Ectodermal cell (in vitro differentiated cells): ENCODE results near the gene TVP23C.
"Not testable (repeated sequence)": the region's sequence is repeated elsewhere in the genome, so short reads cannot be mapped to it uniquely, and the experiment has no call there.

Experiments used
- H3K27ac ChIP-seq: 2 replicates; pipeline ENCODE4 v1.7.0; 2013; ENCODE audit warnings: mild to moderate bottlenecking, low read depth, low read length; ENCODE audit not compliant: insufficient read depth, poor library complexity, severe bottlenecking
- H3K27me3 ChIP-seq: 2 replicates; pipeline ENCODE4 v1.7.0; 2013; ENCODE audit warnings: mild to moderate bottlenecking, low read length; ENCODE audit not compliant: insufficient read depth, control insufficient read depth, poor library complexity, severe bottlenecking
- H3K36me3 ChIP-seq: one replicate; pipeline ENCODE4 v1.7.0; 2013; ENCODE audit warnings: low read length; ENCODE audit not compliant: control insufficient read depth, insufficient read depth
- H3K4me1 ChIP-seq: one replicate; pipeline ENCODE4 v1.7.0; 2013; ENCODE audit warnings: low read length; ENCODE audit not compliant: control insufficient read depth, insufficient read depth
- H3K4me3 ChIP-seq: 2 replicates; pipeline ENCODE4 v1.7.0; 2013; ENCODE audit warnings: low read depth, low read length, control low read depth; ENCODE audit not compliant: insufficient read depth
- H3K9me3 ChIP-seq: 2 replicates; pipeline ENCODE4 v1.7.0; 2013; ENCODE audit warnings: mild to moderate bottlenecking, low read length, moderate library complexity; ENCODE audit not compliant: control insufficient read depth
- WGBS, 2 experiments: methylation state at CpG; one replicate each; pipeline ENCODE4 v1.1.7; 2013; ENCODE audit warnings: missing lambda C conversion rate in 2 of 2; 5-methylcytosine and 5-hydroxymethylcytosine counted together

TVP23C gene

DNA sequence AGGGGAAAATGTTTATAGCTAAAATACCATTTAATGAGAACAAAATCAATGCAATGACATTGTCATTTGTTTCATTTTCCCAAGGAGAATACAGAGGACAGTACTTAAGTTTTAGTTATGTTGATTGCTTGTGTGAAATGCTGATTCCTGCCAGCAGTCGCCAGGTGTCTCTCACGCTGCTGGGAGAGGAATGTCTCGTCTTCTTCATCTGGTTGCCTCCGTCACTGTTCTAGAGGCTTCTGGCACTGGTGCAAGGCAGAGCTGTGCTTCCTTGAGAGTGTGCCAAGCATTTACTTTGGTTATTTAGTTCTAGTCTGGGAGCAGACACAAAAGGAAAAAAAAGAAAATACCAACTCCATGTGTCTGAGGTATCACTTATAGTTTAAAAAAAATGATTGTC is 10.6 kb upstream of the TVP23C start:
- not testable (repeated sequence) for H3K4me1 ChIP-seq, H3K9me3 ChIP-seq, H3K27ac ChIP-seq, H3K4me3 ChIP-seq, H3K27me3 ChIP-seq, H3K36me3 ChIP-seq
- WGBS, 2 experiments, result 57 to 61% methylated on average over 4 of the region's 4 CpGs

DNA sequence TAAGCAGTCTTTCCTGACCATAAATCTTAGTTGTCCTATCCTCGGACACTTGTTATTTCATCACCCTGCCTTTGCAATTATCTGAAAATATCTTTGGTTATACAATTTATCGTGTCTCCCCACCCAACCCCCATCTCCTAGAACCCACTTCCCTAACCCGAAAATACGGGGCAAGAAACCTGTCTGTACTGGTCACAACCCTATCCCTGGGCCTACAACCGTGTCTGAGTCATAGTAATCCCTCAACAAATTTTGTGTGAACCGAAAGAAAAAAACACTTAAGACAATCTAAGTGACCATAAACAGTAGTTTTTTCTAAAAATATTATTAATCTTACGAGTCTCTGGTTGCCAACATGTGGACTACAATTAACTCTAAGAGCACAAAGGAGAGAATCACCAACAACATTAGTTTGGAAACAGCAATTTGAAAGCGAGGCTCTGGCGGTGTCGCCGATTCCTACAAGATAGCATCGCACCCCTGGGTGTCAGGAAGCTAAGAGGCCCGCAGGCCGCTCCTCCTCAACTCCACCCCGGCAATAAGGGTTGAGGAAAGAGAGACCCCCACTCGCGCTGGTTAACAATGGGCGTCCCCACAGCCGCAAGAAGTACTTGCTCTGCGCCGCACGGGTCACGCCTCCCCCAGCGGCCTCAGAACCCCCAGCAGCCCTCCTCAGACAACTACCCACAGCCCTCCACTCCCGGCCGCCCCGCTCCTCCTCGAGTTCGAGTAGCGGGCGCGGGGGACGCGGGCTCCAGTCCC is 489 bp downstream of the TVP23C start:
- H3K36me3 ChIP-seq, H3K9me3 ChIP-seq, H3K27me3 ChIP-seq, H3K4me1 ChIP-seq: not testable (repeated sequence)
- WGBS, 2 experiments, result 0 to 3% methylated on average over 11 to 21 of the region's 34 CpGs
- Histone ChIP-seq H3K4me3 (peak overlapping the region; percentile 64), H3K27ac (peak overlapping the region; percentile 60)

DNA sequence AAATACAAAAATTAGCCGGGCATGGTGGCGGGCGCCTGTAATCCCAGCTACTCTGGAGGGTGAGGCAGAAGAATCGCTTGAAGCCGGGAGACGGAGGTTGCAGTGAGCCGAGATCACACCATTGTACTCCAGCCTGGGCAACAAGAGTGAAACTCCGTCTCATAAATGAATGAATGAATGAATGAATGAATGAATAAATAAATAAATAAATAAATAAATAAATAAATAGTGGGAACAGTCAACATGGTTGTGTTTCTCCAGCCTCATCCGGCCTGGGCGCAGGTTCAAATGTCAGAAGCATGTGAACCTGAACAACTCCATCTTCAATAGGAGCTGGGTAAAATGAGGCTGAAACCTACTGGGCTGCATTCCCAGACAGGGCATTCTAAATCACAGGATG is 1.8 kb downstream of the TVP23C start:
- H3K27me3 ChIP-seq, H3K27ac ChIP-seq, H3K4me1 ChIP-seq, H3K4me3 ChIP-seq, H3K36me3 ChIP-seq, H3K9me3 ChIP-seq: not testable (repeated sequence)
- WGBS, 2 experiments, result 98 to 100% methylated on average over 7 of the region's 10 CpGs

DNA sequence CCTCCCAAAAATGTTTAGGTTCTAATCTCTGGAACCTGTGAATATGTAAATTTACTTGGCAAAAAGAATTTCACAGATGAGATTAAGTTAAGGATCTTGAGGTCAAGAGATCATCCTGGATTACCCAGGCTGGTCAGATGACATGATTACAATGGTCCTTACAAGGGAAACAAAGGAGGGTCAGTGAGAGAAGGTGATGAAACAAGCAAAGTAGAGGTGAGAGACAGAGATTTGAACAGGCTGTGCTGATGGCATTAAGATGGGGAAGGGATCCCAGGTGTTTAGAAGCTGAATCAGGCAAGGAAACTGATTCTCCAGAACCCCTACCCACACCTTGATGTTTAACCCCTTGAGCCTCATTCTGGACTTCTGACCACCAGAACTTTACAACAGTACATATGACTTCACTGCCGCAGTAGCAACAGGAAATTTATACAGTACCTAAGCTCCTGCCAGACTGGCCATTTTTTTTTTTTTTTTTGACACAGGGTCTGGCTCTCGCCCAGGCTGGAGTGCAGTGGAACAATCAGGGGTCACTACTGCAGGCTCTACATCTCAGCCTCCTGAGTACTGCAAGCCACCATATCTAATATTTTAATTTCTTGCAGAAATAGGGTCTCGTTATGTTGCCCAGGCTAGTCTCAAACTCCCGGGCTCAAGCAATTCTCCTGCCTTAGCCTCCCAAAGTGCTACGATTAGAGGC is 4.7 kb downstream of the TVP23C start:
- H3K4me1 ChIP-seq, H3K4me3 ChIP-seq: not testable (repeated sequence)
- 92 to 100% methylated on average over 3 to 4 of the region's 5 CpGs for WGBS, 2 experiments

DNA sequence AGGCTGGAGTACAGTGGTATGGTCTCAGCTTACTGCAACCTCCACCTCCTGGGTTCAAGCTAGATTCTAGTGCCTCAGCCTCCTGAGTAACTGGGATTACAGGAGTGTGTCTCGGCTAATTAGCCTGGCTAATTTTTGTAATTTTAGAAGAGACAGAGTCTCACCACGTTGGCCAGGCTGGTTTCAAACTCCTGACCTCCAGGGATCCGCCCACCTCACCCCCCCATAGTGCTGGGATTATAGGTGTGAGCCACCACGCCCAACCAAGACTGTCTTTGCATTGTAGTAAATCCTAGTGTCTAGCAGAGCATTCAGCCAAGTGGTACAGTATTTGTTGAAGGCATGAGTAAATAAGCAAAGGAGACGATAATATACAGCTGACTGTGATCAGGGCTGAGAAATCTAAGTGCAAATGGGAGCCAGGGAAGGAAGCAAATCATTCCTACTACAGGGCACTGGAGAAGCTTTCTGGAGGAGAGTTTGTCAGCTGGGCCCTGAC is 5.9 kb downstream of the TVP23C start:
- H3K9me3 ChIP-seq, H3K36me3 ChIP-seq, H3K27me3 ChIP-seq, H3K27ac ChIP-seq, H3K4me3 ChIP-seq, H3K4me1 ChIP-seq: not testable (repeated sequence)
- WGBS, 2 experiments, result 81 to 84% methylated on average over 3 of the region's 5 CpGs

More for the DNA sequence above, 4.7 kb downstream of the TVP23C start:
- H3K27me3 ChIP-seq, H3K9me3 ChIP-seq, H3K36me3 ChIP-seq: not testable (repeated sequence)
- peak overlapping the region; percentile 36 for H3K27ac ChIP-seq

DNA sequence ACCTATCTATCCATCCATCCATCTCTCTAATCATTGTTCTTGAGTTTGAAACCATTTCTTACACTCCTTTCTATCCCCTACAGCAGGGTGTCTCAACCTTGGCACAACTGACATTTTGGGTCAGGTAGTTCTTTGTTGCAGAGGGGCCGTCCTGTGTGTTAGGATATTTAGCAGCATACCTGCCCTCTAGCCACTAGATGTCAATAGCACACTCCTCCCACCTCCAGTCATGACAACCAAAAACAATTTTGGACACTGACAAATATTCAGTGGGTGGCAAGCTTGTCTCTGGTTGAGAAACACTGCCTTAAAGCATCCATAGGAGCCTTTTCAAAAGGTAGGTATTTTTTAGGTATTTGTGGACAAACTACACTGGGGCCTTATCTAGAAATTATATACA is 10.4 kb downstream of the TVP23C start:
- WGBS, 2 experiments, result no CpG with 5 or more reads among the region's 1 CpG
- H3K9me3 ChIP-seq, H3K27me3 ChIP-seq, H3K4me1 ChIP-seq, H3K36me3 ChIP-seq, H3K27ac ChIP-seq, H3K4me3 ChIP-seq: not testable (repeated sequence)

DNA sequence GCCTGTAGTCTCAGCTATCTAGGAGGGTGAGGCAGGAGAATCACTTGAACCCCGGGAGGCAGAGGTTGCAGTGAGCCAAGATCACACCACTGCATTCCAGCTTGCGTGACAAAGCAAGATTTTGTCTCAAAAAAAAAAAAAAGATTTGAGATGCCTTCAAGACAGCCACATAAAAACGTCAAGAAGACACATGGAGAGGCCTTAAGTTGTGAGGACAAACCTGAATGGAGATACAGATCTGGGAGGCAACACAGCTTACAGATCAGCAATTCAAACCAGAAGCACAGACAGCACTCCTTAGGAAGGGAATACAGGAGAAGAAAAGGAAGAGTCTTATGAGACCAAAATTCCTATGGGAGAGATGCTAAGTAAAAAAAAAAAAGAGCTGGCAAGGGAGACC is 13.7 kb downstream of the TVP23C start:
- not testable (repeated sequence) for H3K4me3 ChIP-seq, H3K4me1 ChIP-seq, H3K9me3 ChIP-seq, H3K27me3 ChIP-seq, H3K27ac ChIP-seq, H3K36me3 ChIP-seq
- 84 to 89% methylated on average over 3 of the region's 3 CpGs for WGBS, 2 experiments

DNA sequence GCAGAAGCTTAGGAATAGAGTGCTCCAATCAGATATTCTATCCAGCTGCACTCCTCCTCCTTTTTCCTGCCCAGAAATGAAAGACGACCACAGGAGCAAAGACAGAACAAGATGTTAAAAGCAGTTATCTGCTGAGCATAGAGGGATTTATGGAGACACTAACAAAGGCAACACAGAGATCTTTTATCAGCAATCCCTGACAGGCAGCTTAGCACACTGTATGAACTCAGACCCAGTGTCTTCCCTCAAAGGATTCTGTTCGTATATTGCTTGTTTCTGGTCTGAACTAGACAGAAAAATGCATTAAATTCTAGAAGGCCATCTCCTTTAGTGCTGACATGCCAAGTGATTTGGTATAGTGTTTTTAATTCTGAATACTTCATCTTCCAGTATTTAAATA is 16.7 kb downstream of the TVP23C start:
- not testable (repeated sequence) for H3K4me1 ChIP-seq, H3K4me3 ChIP-seq, H3K36me3 ChIP-seq, H3K9me3 ChIP-seq, H3K27me3 ChIP-seq, H3K27ac ChIP-seq
- WGBS, 2 experiments, result 89 to 100% methylated on average over 1 of the region's 2 CpGs

DNA sequence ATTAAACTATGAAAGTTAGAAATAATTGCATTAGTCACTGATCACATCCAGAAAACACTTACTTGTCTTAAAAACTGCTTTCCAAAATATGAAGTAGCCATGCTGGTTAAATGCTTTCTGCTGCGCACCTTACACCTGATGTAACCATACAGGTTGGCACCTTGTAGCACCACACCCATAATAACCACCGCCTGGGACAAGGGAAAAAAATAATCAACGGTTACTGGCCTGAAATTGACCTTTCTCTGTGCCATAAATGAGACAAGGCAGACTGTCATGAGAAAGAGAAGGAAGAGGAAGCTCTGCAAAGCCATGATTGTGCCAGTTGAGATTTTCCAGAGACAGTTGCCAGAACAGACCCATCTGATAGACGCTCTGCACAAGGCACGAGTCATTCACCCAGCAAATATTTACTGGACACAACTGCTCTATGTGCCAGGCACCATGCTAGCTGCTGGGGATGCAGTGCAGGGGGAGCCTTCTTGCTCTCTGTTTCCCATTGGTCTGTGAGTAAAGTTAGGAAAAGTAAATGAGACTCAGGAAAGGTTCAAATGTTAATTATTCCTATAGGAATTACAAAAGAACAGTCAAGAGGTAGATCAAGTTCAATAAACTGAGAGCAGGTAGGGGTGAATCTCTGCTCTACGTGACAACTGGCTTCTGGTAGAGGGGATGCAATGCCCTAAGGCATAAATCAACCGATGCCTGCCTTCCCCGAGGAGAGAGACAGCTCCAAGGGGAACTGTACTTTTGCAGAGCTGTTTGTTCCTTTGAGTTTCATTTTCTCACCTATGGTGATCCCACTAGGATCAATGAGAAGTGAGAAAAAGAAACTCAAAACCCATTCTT is 22.7 kb downstream of the TVP23C start:
- not testable (repeated sequence) for H3K27me3 ChIP-seq, H3K36me3 ChIP-seq, H3K27ac ChIP-seq, H3K4me1 ChIP-seq, H3K9me3 ChIP-seq, H3K4me3 ChIP-seq
- 82 to 90% methylated on average over 2 to 6 of the region's 8 CpGs for WGBS, 2 experiments

DNA sequence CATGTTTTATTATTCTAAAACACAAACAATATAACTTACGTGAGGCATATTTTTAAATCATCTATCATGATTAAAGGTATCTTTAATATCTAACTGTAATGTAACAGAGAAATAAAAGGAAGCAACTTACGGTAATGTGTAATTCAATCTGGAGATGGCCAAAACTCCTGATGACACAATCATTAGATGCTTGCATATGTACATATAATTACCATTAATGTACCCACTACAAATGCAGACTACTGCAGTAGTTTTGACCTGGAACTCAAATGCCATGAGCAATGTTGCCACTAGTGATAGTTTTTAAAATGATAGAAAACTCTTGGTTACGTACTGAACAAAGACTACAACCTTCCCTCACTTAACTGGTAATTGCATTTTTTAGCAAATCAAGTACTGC is 30.2 kb downstream of the TVP23C start:
- not testable (repeated sequence) for H3K36me3 ChIP-seq, H3K4me3 ChIP-seq, H3K27me3 ChIP-seq, H3K9me3 ChIP-seq, H3K4me1 ChIP-seq, H3K27ac ChIP-seq
- WGBS, 2 experiments, result 100% methylated on average over 2 of the region's 3 CpGs; no CpG with 5 or more reads in 1 of the 2 experiments
